DND-41 (cell line): Measurements from ENCODE around the gene C16orf78.

Source experiments
- ATAC-seq: fragments of 200-7000 bp; cut with Tn5 transposase; 3 replicates; pipeline ENCODE4 v1.9.1; 2021; ENCODE audit warnings: low read depth; ENCODE audit not compliant: insufficient read depth
- DNase-seq: peaks from one replicate; pipeline ENCODE4 v3.0.0-alpha.2; 2020
- H2AFZ ChIP-seq: 2 replicates; pipeline ENCODE4 v1.6.0; 2012; ENCODE audit warnings: low read depth, low read length
- H3K27ac ChIP-seq: 2 replicates; pipeline ENCODE4 v1.5.1; 2012; ENCODE audit warnings: low read length, inconsistent platforms
- H3K27me3 ChIP-seq: fragments of 200-600 bp; sonication (generic); 2 replicates; pipeline ENCODE4 v1.6.0; 2012; ENCODE audit warnings: low read length, mild to moderate bottlenecking, inconsistent platforms; ENCODE audit not compliant: insufficient read depth, poor library complexity
- H3K36me3 ChIP-seq: 2 replicates; pipeline ENCODE4 v1.5.1; 2012; ENCODE audit warnings: low read length, inconsistent platforms; ENCODE audit not compliant: insufficient read depth
- H3K4me1 ChIP-seq: 2 replicates; pipeline ENCODE4 v1.5.1; 2012; ENCODE audit warnings: mild to moderate bottlenecking, low read length; ENCODE audit not compliant: insufficient read depth
- H3K4me2 ChIP-seq: 2 replicates; pipeline ENCODE4 v1.6.0; 2012; ENCODE audit warnings: mild to moderate bottlenecking, moderate library complexity, low read length, inconsistent platforms; ENCODE audit not compliant: insufficient read depth
- H3K4me3 ChIP-seq, 2 experiments: fragments of 200-600 bp in 1 of 2; shearing (Covaris generic) in 1 of 2; 2 replicates each; pipeline ENCODE4 v1.5.1; 2012 to 2016; ENCODE audit warnings: inconsistent platforms in 2 of 2, low read length in 2 of 2, mild to moderate bottlenecking in 2 of 2, low read depth in 1 of 2, moderate library complexity in 1 of 2
- H3K79me2 ChIP-seq: 2 replicates; pipeline ENCODE4 v1.6.0; 2012; ENCODE audit warnings: low read length, inconsistent platforms; ENCODE audit not compliant: insufficient read depth
- H3K9ac ChIP-seq: 2 replicates; pipeline ENCODE4 v1.6.0; 2012; ENCODE audit warnings: low read depth, mild to moderate bottlenecking, inconsistent platforms, low read length, moderate library complexity
- H3K9me3 ChIP-seq: 2 replicates; pipeline ENCODE4 v1.5.1; 2012; ENCODE audit warnings: low read length, moderate library complexity, mild to moderate bottlenecking, inconsistent platforms; ENCODE audit not compliant: insufficient read depth, severe bottlenecking
- H4K20me1 ChIP-seq: 2 replicates; pipeline ENCODE4 v1.6.0; 2012; ENCODE audit warnings: low read length; ENCODE audit not compliant: insufficient read depth
- EZH2 ChIP-seq: IDR thresholded peaks from 3 replicates; pipeline ENCODE4 v1.6.1; 2012; ENCODE audit warnings: borderline replicate concordance, low read depth, mild to moderate bottlenecking, moderate library complexity, low read length, inconsistent platforms; ENCODE audit not compliant: severe bottlenecking
- TF ChIP-seq, protein P1 (sequence below): IDR thresholded peaks from 2 replicates; pipeline ENCODE4 v1.5.1; 2012; ENCODE audit warnings: borderline replicate concordance, low read length, moderate library complexity, mild to moderate bottlenecking; ENCODE audit not compliant: poor library complexity, severe bottlenecking; ENCODE audit errors: extremely low read depth

Gene C16orf78

DNA sequence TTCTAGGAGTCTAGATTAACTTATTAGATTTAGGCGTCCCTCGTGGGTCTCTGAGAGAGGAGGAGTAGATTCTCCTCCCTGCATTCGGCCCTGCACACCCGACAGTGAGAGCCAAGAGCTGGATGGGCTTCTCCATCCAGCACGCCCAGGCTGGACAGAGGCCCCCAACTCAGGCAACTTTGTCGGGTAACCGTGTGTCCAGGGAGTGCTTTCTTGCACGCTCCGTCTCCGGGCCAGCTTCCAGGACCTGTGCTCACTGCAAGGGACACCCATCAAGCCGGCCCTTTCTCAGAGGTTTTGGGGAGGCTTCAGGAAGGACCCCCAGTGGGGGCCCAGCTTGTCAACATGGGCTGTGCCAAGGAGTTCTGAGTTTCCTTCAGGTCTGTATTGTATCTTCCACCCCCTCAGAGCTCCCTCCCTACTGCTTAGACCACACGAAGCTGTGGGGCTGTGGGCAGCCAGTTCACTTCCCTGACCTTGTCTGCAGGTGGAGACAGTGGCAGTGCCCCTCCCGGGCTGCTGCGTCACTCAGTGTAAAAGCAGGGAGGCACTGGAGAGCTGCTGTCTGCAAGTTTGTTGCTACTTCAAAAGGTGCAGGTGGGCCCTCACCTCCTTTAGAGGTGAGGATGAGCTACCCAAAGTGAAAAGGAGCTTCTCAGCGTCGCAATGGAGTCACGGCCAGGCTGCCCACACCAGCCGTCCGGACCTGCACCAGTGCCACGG, 24.0 kb upstream of the C16orf78 start:
- H3K4me1 ChIP-seq = no peaks in the 10 kb centered on the region
- no peaks in the 10 kb centered on the region for H3K27me3 ChIP-seq
- no peak overlapping the region for H3K4me2 ChIP-seq
- H3K36me3 ChIP-seq = no peaks in the 10 kb centered on the region
- DNase-seq (no peak), ATAC-seq (no peak)
- H2AFZ ChIP-seq = no peak overlapping the region
- H3K27ac ChIP-seq = no peak overlapping the region
- H3K4me3 ChIP-seq = no peak overlapping the region
- TF ChIP-seq EZH2 = no peak
- TF ChIP-seq, protein P1, sequence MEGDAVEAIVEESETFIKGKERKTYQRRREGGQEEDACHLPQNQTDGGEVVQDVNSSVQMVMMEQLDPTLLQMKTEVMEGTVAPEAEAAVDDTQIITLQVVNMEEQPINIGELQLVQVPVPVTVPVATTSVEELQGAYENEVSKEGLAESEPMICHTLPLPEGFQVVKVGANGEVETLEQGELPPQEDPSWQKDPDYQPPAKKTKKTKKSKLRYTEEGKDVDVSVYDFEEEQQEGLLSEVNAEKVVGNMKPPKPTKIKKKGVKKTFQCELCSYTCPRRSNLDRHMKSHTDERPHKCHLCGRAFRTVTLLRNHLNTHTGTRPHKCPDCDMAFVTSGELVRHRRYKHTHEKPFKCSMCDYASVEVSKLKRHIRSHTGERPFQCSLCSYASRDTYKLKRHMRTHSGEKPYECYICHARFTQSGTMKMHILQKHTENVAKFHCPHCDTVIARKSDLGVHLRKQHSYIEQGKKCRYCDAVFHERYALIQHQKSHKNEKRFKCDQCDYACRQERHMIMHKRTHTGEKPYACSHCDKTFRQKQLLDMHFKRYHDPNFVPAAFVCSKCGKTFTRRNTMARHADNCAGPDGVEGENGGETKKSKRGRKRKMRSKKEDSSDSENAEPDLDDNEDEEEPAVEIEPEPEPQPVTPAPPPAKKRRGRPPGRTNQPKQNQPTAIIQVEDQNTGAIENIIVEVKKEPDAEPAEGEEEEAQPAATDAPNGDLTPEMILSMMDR = no peak
- no peak overlapping the region for H3K9ac ChIP-seq
- H4K20me1 ChIP-seq = peaks cover 12% of the 10 kb centered on the region
- no peaks in the 10 kb centered on the region for H3K79me2 ChIP-seq
- no peaks in the 10 kb centered on the region for H3K9me3 ChIP-seq

DNA sequence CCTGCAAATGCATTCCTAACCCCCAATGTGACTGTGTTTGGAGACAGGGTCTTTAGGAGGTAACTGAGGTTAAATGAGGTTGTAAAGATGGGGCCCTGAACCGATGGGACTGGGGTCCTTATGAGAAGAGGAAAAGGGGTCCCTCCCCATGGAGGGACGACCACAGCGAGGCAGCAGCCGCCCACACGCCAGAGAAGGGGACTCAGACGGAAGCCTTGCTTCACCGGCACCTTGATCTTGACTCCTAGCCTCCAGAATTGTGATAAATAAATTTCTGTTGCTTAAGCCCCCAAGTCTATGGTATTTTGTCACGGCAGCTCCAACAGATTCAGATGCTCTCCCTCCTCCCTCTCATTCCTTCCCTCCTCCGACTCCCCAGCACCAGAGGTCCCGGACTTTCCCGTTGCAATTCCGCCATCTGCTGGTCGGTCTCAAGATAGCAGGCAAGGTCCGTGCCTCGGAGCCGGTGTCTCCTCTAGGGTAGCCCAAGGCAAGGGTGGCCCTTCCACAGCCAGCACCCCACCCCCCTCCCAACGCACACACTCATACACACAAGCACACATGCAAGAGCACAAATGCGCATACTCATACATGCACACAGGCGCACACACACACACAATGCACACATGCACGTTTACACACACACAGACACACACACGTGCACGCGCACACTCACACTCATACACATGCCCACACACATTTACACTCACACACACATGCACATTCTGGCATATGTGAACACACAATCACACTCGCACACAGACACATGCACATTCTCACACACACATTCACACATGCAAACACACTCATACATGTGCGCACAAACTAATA, 23.1 kb upstream of the C16orf78 start:
- Histone ChIP-seq H3K27ac (no peak overlapping the region), H3K9ac (no peak overlapping the region), H4K20me1 (peaks cover 12% of the 10 kb centered on the region), H3K27me3 (no peaks in the 10 kb centered on the region), H3K9me3 (no peaks in the 10 kb centered on the region), H3K79me2 (no peaks in the 10 kb centered on the region), H3K4me2 (no peak overlapping the region), H2AFZ (no peak overlapping the region), H3K36me3 (no peaks in the 10 kb centered on the region), H3K4me1 (no peaks in the 10 kb centered on the region), H3K4me3 (no peak overlapping the region)
- TF ChIP-seq, protein P1 = peak; percentile 97
- no peak for TF ChIP-seq EZH2
- ATAC-seq (peak; percentile 62; the same call in 2 of the 3 replicates), DNase-seq (peak; percentile 68)

DNA sequence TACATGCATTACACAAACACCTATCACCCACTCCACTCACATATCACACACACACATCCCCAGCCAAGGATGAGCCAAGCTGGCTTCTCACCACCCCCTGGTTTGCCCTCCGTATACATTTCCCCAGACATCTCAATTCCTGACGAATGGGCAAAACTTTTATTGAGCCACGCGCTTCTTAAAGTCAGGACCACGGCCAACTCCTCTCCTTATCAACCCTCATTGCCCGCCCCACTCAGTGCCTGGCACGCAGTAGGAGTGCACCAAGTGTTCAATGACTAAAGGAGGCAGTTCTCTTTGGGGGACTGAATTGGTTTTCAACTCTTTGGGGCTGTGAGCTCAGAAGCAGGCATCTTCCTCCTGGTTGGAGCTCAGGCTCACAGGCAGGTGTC, 22.5 kb upstream of the C16orf78 start:
- TF ChIP-seq EZH2 = no peak
- TF ChIP-seq, protein P1 = no peak
- Histone ChIP-seq H3K36me3 (no peaks in the 10 kb centered on the region), H3K4me2 (no peak overlapping the region), H3K27ac (no peak overlapping the region), H3K79me2 (no peaks in the 10 kb centered on the region), H4K20me1 (peaks cover 12% of the 10 kb centered on the region), H3K9ac (no peak overlapping the region), H3K4me3 (no peak overlapping the region), H2AFZ (no peak overlapping the region), H3K27me3 (no peaks in the 10 kb centered on the region), H3K4me1 (no peaks in the 10 kb centered on the region), H3K9me3 (no peaks in the 10 kb centered on the region)
- DNase-seq (peak; percentile 23), ATAC-seq (0 out of 3 replicates have a peak, but pooled peaks have one; percentile 42)
